Glutamatergic neuron (in vitro differentiated cells): ENCODE results near the gene HOXD13. TPM values are rescaled to one million over a fixed set of nuclear protein-coding genes. Genes with fewer than 3 reads are reported as not detected.

Source experiments
- DNase-seq: peaks from one replicate; pipeline ENCODE4 v3.0.0; 2022
- H3K27ac Mint-ChIP-seq: one replicate; pipeline ENCODE4 v1.8.0; 2020; ENCODE audit warnings: mild to moderate bottlenecking, mixed read lengths, inconsistent platforms; ENCODE audit not compliant: unreplicated experiment
- H3K27me3 Mint-ChIP-seq: one replicate; pipeline ENCODE4 v1.8.0; 2020; ENCODE audit warnings: mild to moderate bottlenecking, moderate library complexity, mixed read lengths, inconsistent platforms; ENCODE audit not compliant: unreplicated experiment
- H3K36me3 Mint-ChIP-seq: one replicate; pipeline ENCODE4 v1.8.0; 2020; ENCODE audit warnings: mild to moderate bottlenecking, mixed read lengths, inconsistent platforms; ENCODE audit not compliant: unreplicated experiment
- H3K4me1 Mint-ChIP-seq: one replicate; pipeline ENCODE4 v1.8.0; 2020; ENCODE audit warnings: mild to moderate bottlenecking, low read depth, mixed read lengths, inconsistent platforms; ENCODE audit not compliant: unreplicated experiment
- H3K4me3 Mint-ChIP-seq: one replicate; pipeline ENCODE4 v1.8.0; 2020; ENCODE audit warnings: mild to moderate bottlenecking, mixed read lengths, inconsistent platforms; ENCODE audit not compliant: unreplicated experiment
- H3K9me3 Mint-ChIP-seq: one replicate; pipeline ENCODE4 v1.8.0; 2020; ENCODE audit warnings: mild to moderate bottlenecking, moderate library complexity, mixed read lengths, inconsistent platforms; ENCODE audit not compliant: unreplicated experiment
- CTCF ChIP-seq: fragments of 200-600 bp; sonication (generic); IDR thresholded peaks from one replicate; pipeline ENCODE4 v1.5.0; 2021; ENCODE audit not compliant: partially characterized antibody, unreplicated experiment
- total RNA-seq: library from RNA; stranded (reverse); fragmentation: NEBNext Ultra II Directional; extraction: Animal tissue kit (Norgen Biotek cat#: 25700); gene quantifications from one replicate; pipeline ENCODE4 v1.2.1, GENCODE V29; 2021; ENCODE audit not compliant: unreplicated experiment

HOXD13 gene
- total RNA-seq, 1 donor from 2014 or later, result 0.17 TPM

- no peak overlapping the region for H3K4me3 Mint-ChIP-seq
- H3K9me3 Mint-ChIP-seq, result peaks cover 19% of the 10 kb centered on the region
- no peaks in the 10 kb centered on the region for H3K4me1 Mint-ChIP-seq
- peaks cover 5% of the 10 kb centered on the region for H3K36me3 Mint-ChIP-seq
- no peak overlapping the region for H3K27ac Mint-ChIP-seq
- peaks cover 37% of the 10 kb centered on the region for H3K27me3 Mint-ChIP-seq
- no peak for TF ChIP-seq CTCF
- no peak for DNase-seq
Observed at GRCh38 chr2:176142281-176142680, 49.8 kb downstream of the HOXD13 start.

Other genes starting within 250 kb of the HOXD13 start
- 78.2 TPM for gene LNPK, start 90.5 kb upstream of the HOXD13 start, total RNA-seq
- gene EVX2, start 8.8 kb upstream of the HOXD13 start, total RNA-seq, result 0.76 TPM
- gene HOXD12, start 7.1 kb downstream of the HOXD13 start, total RNA-seq, result not detected
- not detected for gene HOXD11, start 14.6 kb downstream of the HOXD13 start, total RNA-seq
- gene HOXD10, start 24.1 kb downstream of the HOXD13 start, total RNA-seq, result not detected
- gene HOXD9, start 30.0 kb downstream of the HOXD13 start, total RNA-seq, result 0.44 TPM
- gene HOXD8, start 37.0 kb downstream of the HOXD13 start, total RNA-seq, result 0.27 TPM
- not detected for gene HOXD4, start 58.8 kb downstream of the HOXD13 start, total RNA-seq
- not detected for gene HOXD3, start 64.6 kb downstream of the HOXD13 start, total RNA-seq
- not detected for gene HOXD1, start 95.9 kb downstream of the HOXD13 start, total RNA-seq
- gene MTX2, start 176.7 kb downstream of the HOXD13 start, total RNA-seq, result 35.7 TPM